GM12878 (cell line): ENCODE results near the gene FAM227A. TPM values are rescaled to one million over a fixed set of nuclear protein-coding genes. Genes with fewer than 3 reads are reported as not detected.

ENCODE experiments used
- ATAC-seq: fragments of 200-7000 bp; cut with Tn5 transposase; 3 replicates; pipeline ENCODE4 v1.9.1; 2020; ENCODE audit warnings: mild to moderate bottlenecking, moderate library complexity
- BruUV-seq: library from RNA; stranded (reverse); fragments of 400-500 nt; replicated peaks from 2 replicates; lab custom pipeline; 2021; lab: Mats Ljungman, UMichigan
- CTCF ChIA-PET: fragments of 300-600 bp; sonication (Branson Sonifier 250); formaldehyde crosslinking; extraction: SDS; loops from one replicate; lab custom pipeline; 2021; ENCODE audit warnings: inconsistent platforms; lab: Yijun Ruan, JAX
- POLR2A ChIA-PET: fragments of 350-600 bp; formaldehyde crosslinking; extraction: SDS; loops from one replicate; lab custom pipeline; 2021; ENCODE audit warnings: inconsistent platforms; lab: Charles Lee
- RAD21 ChIA-PET: fragments of 300-600 bp; sonication (Branson Sonifier 250); formaldehyde crosslinking; loops from one replicate; lab custom pipeline; 2023; ENCODE audit warnings: antibody characterized with exemption; ENCODE audit not compliant: unreplicated experiment; lab: Charles Lee
- SMC1A ChIA-PET: fragments of 300-600 bp; sonication (Branson Sonifier 250); formaldehyde crosslinking; loops from one replicate; lab custom pipeline; 2023; ENCODE audit not compliant: unreplicated experiment, uncharacterized antibody; lab: Charles Lee
- DNase-seq: peaks from one replicate; pipeline ENCODE4 v3.0.0-alpha.2; 2011; ENCODE audit warnings: low read depth, low spot score
- FAIRE-seq: peaks from 3 replicates; lab custom pipeline; 2011; peaks lifted over from hg19 to GRCh38; lab: Jason Lieb, UNC
- H2AFZ ChIP-seq: 2 replicates; pipeline ENCODE4 v1.6.0; 2011; ENCODE audit warnings: low read depth, low read length, control low read depth; ENCODE audit not compliant: control insufficient read depth
- H3K27ac ChIP-seq: 2 replicates; pipeline ENCODE4 v1.5.1; 2011; ENCODE audit warnings: control low read depth; ENCODE audit not compliant: control insufficient read depth, insufficient read depth
- H3K27me3 ChIP-seq, 2 experiments: replicated peaks in 1 of 2; 2 replicates each; pipeline versions ENCODE4 v1.6.0 to v1.6.1; 2011; ENCODE audit warnings: low read length in 1 of 2; ENCODE audit not compliant: control insufficient read depth in 2 of 2, insufficient read depth in 2 of 2
- H3K36me3 ChIP-seq, 2 experiments: 2 replicates each; pipeline ENCODE4 v1.5.1; 2011; ENCODE audit warnings: low read length in 1 of 2; ENCODE audit not compliant: control insufficient read depth in 2 of 2, insufficient read depth in 2 of 2
- H3K4me1 ChIP-seq: 2 replicates; pipeline ENCODE4 v1.6.1; 2011; ENCODE audit warnings: mild to moderate bottlenecking, low read length, moderate library complexity, mixed read lengths; ENCODE audit not compliant: control insufficient read depth, insufficient read depth
- H3K4me2 ChIP-seq: 2 replicates; pipeline ENCODE4 v1.6.0; 2011; ENCODE audit warnings: control low read depth; ENCODE audit not compliant: control insufficient read depth, insufficient read depth
- H3K4me3 ChIP-seq: fragments of 200-600 bp; sonication (generic); 2 replicates; pipeline ENCODE4 v1.5.1; 2016
- H3K79me2 ChIP-seq: 2 replicates; pipeline ENCODE4 v1.6.0; 2011; ENCODE audit warnings: low read length; ENCODE audit not compliant: control insufficient read depth, insufficient read depth
- H3K9ac ChIP-seq: 2 replicates; pipeline ENCODE4 v1.8.0; 2011; ENCODE audit warnings: low read length, control low read depth, mixed read lengths; ENCODE audit not compliant: control insufficient read depth, insufficient read depth
- H3K9me3 ChIP-seq: replicated peaks from 3 replicates; pipeline ENCODE4 v1.5.1; 2011; ENCODE audit warnings: mild to moderate bottlenecking, low read length; ENCODE audit not compliant: control insufficient read depth, insufficient read depth
- H4K20me1 ChIP-seq: 2 replicates; pipeline ENCODE4 v1.6.0; 2011; ENCODE audit not compliant: control insufficient read depth, insufficient read depth
- FOS ChIP-seq: IDR thresholded peaks from 3 replicates; pipeline ENCODE4 v1.6.1; 2011; ENCODE audit warnings: borderline replicate concordance; ENCODE audit not compliant: insufficient read length; ENCODE audit errors: extremely low read depth
- KAT2A ChIP-seq: conservative IDR thresholded peaks from 2 replicates; pipeline ENCODE4 v1.6.1; 2011; ENCODE audit warnings: low read depth, low read length; ENCODE audit not compliant: control insufficient read depth
- MYC ChIP-seq: IDR thresholded peaks from 2 replicates; pipeline ENCODE4 v1.6.1; 2011; ENCODE audit warnings: mild to moderate bottlenecking, low read length, moderate library complexity, inconsistent platforms; ENCODE audit not compliant: insufficient read depth, insufficient replicate concordance, insufficient read length, severe bottlenecking
- POU2F2 ChIP-seq: IDR thresholded peaks from 3 replicates; pipeline ENCODE4 v1.6.1; 2011; ENCODE audit warnings: low read depth, mild to moderate bottlenecking, low read length, borderline replicate concordance
- SMAD5 ChIP-seq: IDR thresholded peaks from 2 replicates; pipeline ENCODE4 v1.6.1; 2016; ENCODE audit warnings: antibody characterized with exemption, low read depth
- SUPT20H ChIP-seq: IDR thresholded peaks from 2 replicates; pipeline ENCODE4 v1.6.1; 2011; ENCODE audit warnings: low read depth, mild to moderate bottlenecking, low read length, moderate library complexity, borderline replicate concordance; ENCODE audit not compliant: control insufficient read depth
- TCF12 ChIP-seq: IDR thresholded peaks from 2 replicates; pipeline ENCODE4 v1.6.1; 2011; ENCODE audit warnings: low read depth, mild to moderate bottlenecking, low read length
- WRNIP1 ChIP-seq: IDR thresholded peaks from 2 replicates; pipeline ENCODE4 v1.6.1; 2011; ENCODE audit warnings: low read depth, low read length, improper control_type of control experiment, borderline replicate concordance
- ZNF384 ChIP-seq: IDR thresholded peaks from 2 replicates; pipeline ENCODE4 v1.6.1; 2012; ENCODE audit warnings: low read depth, mild to moderate bottlenecking, low read length, improper control_type of control experiment, borderline replicate concordance
- WGBS: methylation state at CpG from one replicate; pipeline ENCODE4 v1.1.6; 2016; ENCODE audit warnings: low lambda C conversion rate; ENCODE audit not compliant: insufficient replicate concordance, insufficient coverage; ENCODE audit errors: missing lambda C conversion rate; 5-methylcytosine and 5-hydroxymethylcytosine counted together
- in situ Hi-C: fragments of 300-500 bp; cut with MboI; formaldehyde crosslinking; loops from 9 replicates; pipeline ENCODE4 v1.14.3; 2018; ENCODE audit warnings: mixed read lengths
- intact Hi-C: fragments of 100-400 bp; cut with micrococcal nuclease; formaldehyde crosslinking; loops from one replicate; pipeline ENCODE4 v1.14.2; 2022; ENCODE audit not compliant: unreplicated experiment
- polyA plus RNA-seq, 11 experiments: library from polyadenylated mRNA; depleted of rRNA in 4 of 11; unstranded in 6 of 11; stranded (reverse) in 5 of 11; fragments of >200 nt; fragmentation: Nextera tagmentation in 4 of 11; fragmentation: Illumina TruSeq in 1 of 11; extraction: Ambion mirVana in 4 of 11; extraction: Trizol in 1 of 11; gene quantifications; 1 replicate in 1 of 11; 2 replicates in 10 of 11; pipeline versions ENCODE4 v1.2.1 to v1.2.3, GENCODE V29; 2011 to 2016; ENCODE audit warnings: inconsistent platforms in 2 of 11, missing spikeins in 2 of 11, low read depth in 1 of 11
- total RNA-seq, 4 experiments: library from RNA; depleted of rRNA in 3 of 4; stranded (reverse); fragments of >200 nt in 3 of 4; fragmentation: Illumina TruSeq in 1 of 4; extraction: Trizol in 1 of 4; gene quantifications; 2 replicates each; pipeline versions ENCODE4 v1.2.1 to v1.2.3, GENCODE V29; 2013 to 2021
- TF ChIP-seq, protein P1 (sequence below): fragments of 450-650 bp; IDR thresholded peaks from 2 replicates; pipeline ENCODE4 v1.6.1; 2016; ENCODE audit warnings: mild to moderate bottlenecking
- TF ChIP-seq, protein P2 (sequence below): IDR thresholded peaks from 2 replicates; pipeline ENCODE4 v1.6.1; 2012; ENCODE audit warnings: improper control_type of control experiment, low read depth, low read length; ENCODE audit not compliant: insufficient replicate concordance
- TF ChIP-seq, protein P3 (sequence below): fragments of 450-650 bp; conservative IDR thresholded peaks from 2 replicates; pipeline ENCODE4 v1.6.1; 2017; ENCODE audit warnings: mild to moderate bottlenecking, moderate library complexity

FAM227A gene
- total and polyA plus RNA-seq, 10 of the 15 experiments (the other 5 are each of a cell fraction or from before 2014, with no cell fraction given), result 0.02 to 0.59 (median 0.25) TPM

DNA sequence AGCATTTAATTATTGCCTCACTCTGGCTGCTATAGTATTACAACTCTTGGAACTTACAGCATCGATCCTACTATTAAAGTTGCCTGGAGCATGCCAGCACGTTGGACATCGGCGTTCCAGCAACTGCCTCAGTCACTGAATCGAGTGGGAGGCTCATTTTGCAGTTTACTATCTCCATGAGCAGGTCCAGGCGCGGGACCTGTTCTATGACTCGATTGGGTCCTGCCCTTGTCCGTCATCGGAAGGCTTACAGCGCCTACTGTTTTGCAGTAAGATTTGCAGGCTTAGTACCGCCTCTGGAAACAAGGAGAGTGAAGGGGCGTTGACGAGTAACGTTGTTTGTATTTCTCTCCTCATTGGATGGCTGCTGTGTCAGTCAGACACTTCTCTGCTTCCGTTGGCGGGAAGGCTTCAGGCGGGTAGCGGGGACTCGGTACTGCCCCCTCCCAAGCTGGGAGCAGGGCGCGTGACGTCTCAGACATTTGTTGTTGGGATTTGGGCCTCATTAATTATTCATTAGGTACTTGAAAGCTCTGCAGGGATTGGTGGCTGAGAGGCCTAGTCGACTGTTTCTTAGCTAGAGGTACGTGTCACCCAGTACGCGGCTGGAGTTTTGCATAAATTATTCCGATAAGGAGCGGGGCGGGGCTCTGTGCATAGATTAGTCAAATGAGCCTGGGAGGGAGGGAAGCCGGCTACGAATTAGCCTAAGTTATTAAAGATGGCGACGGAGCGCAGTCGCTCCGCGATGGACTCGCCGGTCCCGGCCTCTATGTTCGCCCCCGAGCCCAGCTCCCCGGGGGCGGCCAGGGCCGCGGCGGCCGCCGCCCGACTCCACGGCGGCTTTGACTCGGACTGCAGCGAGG is 49.3 kb upstream of the FAM227A start, which contains the start of gene GTPBP1:
Gene GTPBP1 (plus strand): TSS at position 710 of the 866 bp plus-strand sequence. CDS start 12 bp downstream, at position 722.
- ChIA-PET SMC1A (interaction anchor here (0.7 to 5.5 kb wide), 3 partner anchors 9 to 168 kb away, joined by 3 to 54 read pairs (median 6); partner anchors contain the start of gene TOMM22), POLR2A (interaction anchor here (0.7 to 3.3 kb wide), 12 partner anchors 10 to 861 kb away, joined by 3 to 27 read pairs (median 4); partner anchors contain the start of genes ANKRD54, DNAL4 and TOMM22), RAD21 (interaction anchor here (0.5 to 2.7 kb wide), 10 partner anchors 9 to 898 kb away, joined by 3 to 14 read pairs (median 4); partner anchors contain the start of genes GCAT and TOMM22), CTCF (interaction anchor here (0.6 to 3.1 kb wide), 4 partner anchors 20 to 626 kb away, joined by 3 to 10 read pairs (median 4); no protein-coding TSS in a partner anchor)
- Histone ChIP-seq H3K9ac (peak within 1 kb of the TSS; percentile 89), H4K20me1 (peaks cover 12% of the 10 kb centered on the region), H3K4me2 (peak within 1 kb of the TSS; percentile 80), H3K4me3 (peak within 1 kb of the TSS; percentile 95), H3K27ac (peak within 1 kb of the TSS; percentile 85), H3K4me1 (peaks cover 25% of the 10 kb centered on the region), H3K79me2 (peaks cover 50% of the 10 kb centered on the region), H2AFZ (peak within 1 kb of the TSS; percentile 76), H3K36me3 (peaks cover 0 to 6% of the 10 kb centered on the region in 2 experiments; a peak in 2 of 4 replicates), H3K9me3 (no peaks in the 10 kb centered on the region), H3K27me3 (no peaks in the 10 kb centered on the region)
- peak; percentile 100 for DNase-seq
- in situ Hi-C loops, result no loop called here
- BruUV-seq, result no TSS peak
- peak; percentile 100 for FAIRE-seq
- intact Hi-C loops, result loop anchor here (1.0 to 10.0 kb wide), 2 partner anchors 51 to 201 kb away; partner anchors contain the start of gene DDX17
- ATAC-seq, result peak; percentile 85
- WGBS, result under 1% methylated on average over 55 of the region's 55 CpGs
- TF ChIP-seq KAT2A (no peak), TCF12 (no peak), FOS (peak; percentile 79), ZNF384 (no peak), MYC (no peak), POU2F2 (peak; percentile 96), WRNIP1 (no peak), SUPT20H (no peak), SMAD5 (no peak)
- TF ChIP-seq, protein P1, sequence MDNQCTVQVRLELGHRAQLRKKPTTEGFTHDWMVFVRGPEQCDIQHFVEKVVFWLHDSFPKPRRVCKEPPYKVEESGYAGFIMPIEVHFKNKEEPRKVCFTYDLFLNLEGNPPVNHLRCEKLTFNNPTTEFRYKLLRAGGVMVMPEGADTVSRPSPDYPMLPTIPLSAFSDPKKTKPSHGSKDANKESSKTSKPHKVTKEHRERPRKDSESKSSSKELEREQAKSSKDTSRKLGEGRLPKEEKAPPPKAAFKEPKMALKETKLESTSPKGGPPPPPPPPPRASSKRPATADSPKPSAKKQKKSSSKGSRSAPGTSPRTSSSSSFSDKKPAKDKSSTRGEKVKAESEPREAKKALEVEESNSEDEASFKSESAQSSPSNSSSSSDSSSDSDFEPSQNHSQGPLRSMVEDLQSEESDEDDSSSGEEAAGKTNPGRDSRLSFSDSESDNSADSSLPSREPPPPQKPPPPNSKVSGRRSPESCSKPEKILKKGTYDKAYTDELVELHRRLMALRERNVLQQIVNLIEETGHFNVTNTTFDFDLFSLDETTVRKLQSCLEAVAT, result peak; percentile 78
- TF ChIP-seq, protein P2, sequence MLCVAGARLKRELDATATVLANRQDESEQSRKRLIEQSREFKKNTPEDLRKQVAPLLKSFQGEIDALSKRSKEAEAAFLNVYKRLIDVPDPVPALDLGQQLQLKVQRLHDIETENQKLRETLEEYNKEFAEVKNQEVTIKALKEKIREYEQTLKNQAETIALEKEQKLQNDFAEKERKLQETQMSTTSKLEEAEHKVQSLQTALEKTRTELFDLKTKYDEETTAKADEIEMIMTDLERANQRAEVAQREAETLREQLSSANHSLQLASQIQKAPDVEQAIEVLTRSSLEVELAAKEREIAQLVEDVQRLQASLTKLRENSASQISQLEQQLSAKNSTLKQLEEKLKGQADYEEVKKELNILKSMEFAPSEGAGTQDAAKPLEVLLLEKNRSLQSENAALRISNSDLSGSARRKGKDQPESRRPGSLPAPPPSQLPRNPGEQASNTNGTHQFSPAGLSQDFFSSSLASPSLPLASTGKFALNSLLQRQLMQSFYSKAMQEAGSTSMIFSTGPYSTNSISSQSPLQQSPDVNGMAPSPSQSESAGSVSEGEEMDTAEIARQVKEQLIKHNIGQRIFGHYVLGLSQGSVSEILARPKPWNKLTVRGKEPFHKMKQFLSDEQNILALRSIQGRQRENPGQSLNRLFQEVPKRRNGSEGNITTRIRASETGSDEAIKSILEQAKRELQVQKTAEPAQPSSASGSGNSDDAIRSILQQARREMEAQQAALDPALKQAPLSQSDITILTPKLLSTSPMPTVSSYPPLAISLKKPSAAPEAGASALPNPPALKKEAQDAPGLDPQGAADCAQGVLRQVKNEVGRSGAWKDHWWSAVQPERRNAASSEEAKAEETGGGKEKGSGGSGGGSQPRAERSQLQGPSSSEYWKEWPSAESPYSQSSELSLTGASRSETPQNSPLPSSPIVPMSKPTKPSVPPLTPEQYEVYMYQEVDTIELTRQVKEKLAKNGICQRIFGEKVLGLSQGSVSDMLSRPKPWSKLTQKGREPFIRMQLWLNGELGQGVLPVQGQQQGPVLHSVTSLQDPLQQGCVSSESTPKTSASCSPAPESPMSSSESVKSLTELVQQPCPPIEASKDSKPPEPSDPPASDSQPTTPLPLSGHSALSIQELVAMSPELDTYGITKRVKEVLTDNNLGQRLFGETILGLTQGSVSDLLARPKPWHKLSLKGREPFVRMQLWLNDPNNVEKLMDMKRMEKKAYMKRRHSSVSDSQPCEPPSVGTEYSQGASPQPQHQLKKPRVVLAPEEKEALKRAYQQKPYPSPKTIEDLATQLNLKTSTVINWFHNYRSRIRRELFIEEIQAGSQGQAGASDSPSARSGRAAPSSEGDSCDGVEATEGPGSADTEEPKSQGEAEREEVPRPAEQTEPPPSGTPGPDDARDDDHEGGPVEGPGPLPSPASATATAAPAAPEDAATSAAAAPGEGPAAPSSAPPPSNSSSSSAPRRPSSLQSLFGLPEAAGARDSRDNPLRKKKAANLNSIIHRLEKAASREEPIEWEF, result no peak
- TF ChIP-seq, protein P3, sequence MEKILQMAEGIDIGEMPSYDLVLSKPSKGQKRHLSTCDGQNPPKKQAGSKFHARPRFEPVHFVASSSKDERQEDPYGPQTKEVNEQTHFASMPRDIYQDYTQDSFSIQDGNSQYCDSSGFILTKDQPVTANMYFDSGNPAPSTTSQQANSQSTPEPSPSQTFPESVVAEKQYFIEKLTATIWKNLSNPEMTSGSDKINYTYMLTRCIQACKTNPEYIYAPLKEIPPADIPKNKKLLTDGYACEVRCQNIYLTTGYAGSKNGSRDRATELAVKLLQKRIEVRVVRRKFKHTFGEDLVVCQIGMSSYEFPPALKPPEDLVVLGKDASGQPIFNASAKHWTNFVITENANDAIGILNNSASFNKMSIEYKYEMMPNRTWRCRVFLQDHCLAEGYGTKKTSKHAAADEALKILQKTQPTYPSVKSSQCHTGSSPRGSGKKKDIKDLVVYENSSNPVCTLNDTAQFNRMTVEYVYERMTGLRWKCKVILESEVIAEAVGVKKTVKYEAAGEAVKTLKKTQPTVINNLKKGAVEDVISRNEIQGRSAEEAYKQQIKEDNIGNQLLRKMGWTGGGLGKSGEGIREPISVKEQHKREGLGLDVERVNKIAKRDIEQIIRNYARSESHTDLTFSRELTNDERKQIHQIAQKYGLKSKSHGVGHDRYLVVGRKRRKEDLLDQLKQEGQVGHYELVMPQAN, result peak; percentile 74; the same call in 1 of the 2 replicates
